Right lobe of liver (tissue), 6 donors: ENCODE measurements around the gene HUS1B. TPM values are rescaled to one million over a fixed set of nuclear protein-coding genes. Genes with fewer than 3 reads are reported as not detected.

Experiments used
- ATAC-seq, 4 donors: fragments of 200-7000 bp; cut with Tn5 transposase; one replicate each; pipeline ENCODE4 v1.9.1; 2020; ENCODE audit warnings: mild to moderate bottlenecking in 4 of 4, moderate library complexity in 4 of 4
- DNase-seq, 3 donors: peaks; one replicate each; pipeline ENCODE4 v3.0.0-alpha.2; 2020
- H3K27ac ChIP-seq, 3 donors: fragments of 200-600 bp; one replicate each; pipeline ENCODE4 v1.8.0; 2022
- H3K27me3 ChIP-seq, 2 donors: fragments of 200-600 bp; one replicate each; pipeline ENCODE4 v1.8.0; 2022
- H3K36me3 ChIP-seq, 4 donors: fragments of 200-600 bp; sonication (generic) in 1 of 4; one replicate each; pipeline versions ENCODE4 v1.5.1 to v1.8.0; 2017 to 2022; ENCODE audit warnings: control low read depth in 1 of 4
- H3K4me1 ChIP-seq, 4 donors: fragments of 200-600 bp; sonication (generic) in 1 of 4; one replicate each; pipeline versions ENCODE4 v1.5.1 to v1.8.0; 2017 to 2022; ENCODE audit warnings: control low read depth in 1 of 4
- H3K4me3 ChIP-seq, 3 donors: fragments of 200-600 bp; one replicate each; pipeline ENCODE4 v1.8.0; 2022
- H3K9me3 ChIP-seq, 4 donors: fragments of 200-600 bp; sonication (generic) in 1 of 4; one replicate each; pipeline versions ENCODE4 v1.5.1 to v1.8.0; 2017 to 2022; ENCODE audit warnings: control low read depth in 1 of 4
- CTCF ChIP-seq, 4 donors: fragments of 200-600 bp in 3 of 4; fragments of 450-650 bp in 1 of 4; IDR thresholded peaks; one replicate each; pipeline versions ENCODE4 v1.5.1 to v1.8.0; 2016 to 2022; ENCODE audit warnings: antibody characterized with exemption in 4 of 4, mild to moderate bottlenecking in 2 of 4
- POLR2A ChIP-seq: fragments of 450-650 bp; IDR thresholded peaks from one replicate; pipeline ENCODE4 v1.6.1; 2017; ENCODE audit warnings: antibody characterized with exemption, mild to moderate bottlenecking
- WGBS: methylation state at CpG from one replicate; pipeline ENCODE4 v1.1.6; 2018; ENCODE audit warnings: low coverage, low lambda C conversion rate; ENCODE audit not compliant: insufficient coverage; ENCODE audit errors: missing lambda C conversion rate; 5-methylcytosine and 5-hydroxymethylcytosine counted together
- intact Hi-C, 2 donors: fragments of 100-400 bp; cut with DNase I; formaldehyde crosslinking; loops; one replicate each; pipeline versions ENCODE4 v1.11.2 to v1.14.1; 2022
- total RNA-seq, 6 experiments: library from RNA; depleted of rRNA in 2 of 6; stranded (reverse); fragments of >200 nt in 2 of 6; fragmentation: NEBNext Ultra II Directional in 3 of 6; extraction: Animal tissue kit (Norgen Biotek cat#: 25700) in 3 of 6; gene quantifications; one replicate each; pipeline versions ENCODE4 v1.1.0 to v1.2.4, GENCODE V29; 2016 to 2023
- donor health status: DM: no; HTN: yes; CAD: no.
- donor health status: DM: no; HTN: no; CAD: no.
- donor health status: DM: no; HTN: no; CAD: no.
- donor health status: DM: no; HTN: yes; CAD: no.
- donor health status: DM: no; HTN: yes; CAD: no.

Gene HUS1B
- total RNA-seq, 6 experiments from 2014 or later, result 0.26 to 2.8 (median 0.34) TPM; not detected in 1

- Histone ChIP-seq H3K9me3 (no peaks in the 10 kb centered on the region), H3K36me3 (peaks cover 0 to 4% (median 0%) of the 10 kb centered on the region in 4 donors), H3K27ac (no peak overlapping the region), H3K27me3 (no peaks in the 10 kb centered on the region), H3K4me1 (no peaks in the 10 kb centered on the region), H3K4me3 (no peak overlapping the region)
- no peak for DNase-seq
- TF ChIP-seq POLR2A, result no peak
- no peak for TF ChIP-seq CTCF (IDR thresholded peaks at IDR 0.05)
- ATAC-seq, result no peak
- intact Hi-C loops, result no loop called here
- WGBS, result 91% methylated on average over 10 of the region's 11 CpGs
Observed at GRCh38 chr6:624979-625378, 31.9 kb downstream of the HUS1B start.

GRCh38 chr6:622462-622861 lies 34.4 kb downstream of the HUS1B start:
- no peaks in the 10 kb centered on the region for H3K27me3 ChIP-seq
- WGBS, result 98% methylated on average over 7 of the region's 7 CpGs
- no peak for ATAC-seq
- H3K36me3 ChIP-seq, result peaks cover 0 to 4% (median 0%) of the 10 kb centered on the region in 4 donors
- no peak overlapping the region for H3K27ac ChIP-seq
- TF ChIP-seq POLR2A (no peak), CTCF (IDR thresholded peaks at IDR 0.05) (no peak)
- H3K9me3 ChIP-seq, result no peaks in the 10 kb centered on the region
- H3K4me1 ChIP-seq, result no peaks in the 10 kb centered on the region
- intact Hi-C loops, result no loop called here
- DNase-seq, result no peak
- no peak overlapping the region for H3K4me3 ChIP-seq

GRCh38 chr6:621931-622330 lies 35.0 kb downstream of the HUS1B start:
- no peaks in the 10 kb centered on the region for H3K27me3 ChIP-seq
- no peak for TF ChIP-seq POLR2A
- TF ChIP-seq CTCF (IDR thresholded peaks at IDR 0.05), result no peak
- no peaks in the 10 kb centered on the region for H3K4me1 ChIP-seq
- 98% methylated on average over 9 of the region's 9 CpGs for WGBS
- H3K36me3 ChIP-seq, result peaks cover 0 to 4% (median 0%) of the 10 kb centered on the region in 4 donors
- H3K4me3 ChIP-seq, result no peak overlapping the region
- no peak for DNase-seq
- ATAC-seq, result no peak
- intact Hi-C loops, result no loop called here
- H3K9me3 ChIP-seq, result no peaks in the 10 kb centered on the region
- no peak overlapping the region for H3K27ac ChIP-seq

GRCh38 chr6:620950-621349 lies 36.0 kb downstream of the HUS1B start:
- H3K4me3 ChIP-seq, result no peak overlapping the region
- intact Hi-C loops, result no loop called here
- no CpG with 5 or more reads among the region's 4 CpGs for WGBS

More at GRCh38 chr6:620950-621349, 36.0 kb downstream of the HUS1B start:
- Histone ChIP-seq H3K4me1 (no peaks in the 10 kb centered on the region), H3K9me3 (no peaks in the 10 kb centered on the region), H3K27me3 (no peaks in the 10 kb centered on the region), H3K27ac (no peak overlapping the region), H3K36me3 (peaks cover 0 to 4% (median 0%) of the 10 kb centered on the region in 4 donors)
- ATAC-seq, result peak in 1 of 4 donors; percentile 23
- TF ChIP-seq POLR2A (no peak), CTCF (IDR thresholded peaks at IDR 0.05) (no peak)
- DNase-seq, result no peak
